Psoas muscle (tissue), 8 donors: ENCODE data around the gene PRCD. TPM values are rescaled to one million over a fixed set of nuclear protein-coding genes. Genes with fewer than 3 reads are reported as not detected.
"Not testable (repeated sequence)": the region's sequence is repeated elsewhere in the genome, so short reads cannot be mapped to it uniquely, and the experiment has no call there.

ENCODE experiments used
- ATAC-seq, 4 donors: fragments of 200-7000 bp; cut with Tn5 transposase; one replicate each; pipeline ENCODE4 v1.9.1; 2020; ENCODE audit warnings: moderate library complexity in 3 of 4, mild to moderate bottlenecking in 2 of 4
- DNase-seq, 2 donors: peaks; one replicate each; pipeline ENCODE4 v3.0.0-alpha.2; 2020
- H3K27ac ChIP-seq: fragments of 200-600 bp; one replicate; pipeline ENCODE4 v1.8.0; 2022
- H3K27me3 ChIP-seq, 3 donors: fragments of 200-600 bp in 1 of 3; one replicate each; pipeline versions ENCODE4 v1.6.1 to v1.8.0; 2013 to 2022; ENCODE audit warnings: low read length in 2 of 3, mild to moderate bottlenecking in 2 of 3, moderate library complexity in 1 of 3; ENCODE audit not compliant: insufficient read depth in 3 of 3
- H3K36me3 ChIP-seq, 2 donors: fragments of 200-600 bp in 1 of 2; one replicate each; pipeline versions ENCODE4 v1.6.1 to v1.8.0; 2013 to 2022; ENCODE audit warnings: low read depth in 1 of 2, mild to moderate bottlenecking in 1 of 2, moderate library complexity in 1 of 2; ENCODE audit not compliant: insufficient read depth in 1 of 2
- H3K4me1 ChIP-seq: fragments of 200-600 bp; one replicate; pipeline ENCODE4 v1.8.0; 2022
- H3K4me3 ChIP-seq: fragments of 200-600 bp; one replicate; pipeline ENCODE4 v1.8.0; 2022; ENCODE audit warnings: mild to moderate bottlenecking
- H3K9me3 ChIP-seq: fragments of 200-600 bp; one replicate; pipeline ENCODE4 v1.8.0; 2022
- WGBS, 3 donors: extraction: QIAGEN DNeasy Blood & Tissue Kit; methylation state at CpG; one replicate each; pipeline versions ENCODE4 v1.1.6 to v1.1.7; 2013; 5-methylcytosine and 5-hydroxymethylcytosine counted together
- intact Hi-C, 2 donors: fragments of 100-400 bp; cut with DNase I; formaldehyde crosslinking; loops; one replicate each; pipeline versions ENCODE4 v1.11.0 to v1.14.2; 2022
- polyA plus RNA-seq, 3 donors: library from polyadenylated mRNA; stranded (reverse); fragments of 200-250 nt; gene quantifications; one replicate each; pipeline ENCODE4 v1.2.3, GENCODE V29; 2013
- total RNA-seq, 4 donors: library from RNA; stranded (reverse); fragmentation: NEBNext Ultra II Directional in 2 of 4; extraction: Animal tissue kit (Norgen Biotek cat#: 25700) in 2 of 4; gene quantifications; one replicate each; pipeline versions ENCODE4 v1.2.1 to v1.2.4, GENCODE V29; 2021 to 2023
- TF ChIP-seq, protein P1 (sequence below): fragments of 200-600 bp; IDR thresholded peaks from one replicate; pipeline ENCODE4 v1.8.0; 2022; ENCODE audit warnings: antibody characterized with exemption
- donor health status: healthy with polysubstance abuse.
- donor health status: DM: no; HTN: no; CAD: no; lungs with moderate emphysema.
- donor health status: Bipolar disorder and iron deficiency.
- donor health status: healthy.
- donor health status: DM: yes; HTN: yes; CAD: no.
- donor health status: DM: no; HTN: no; CAD: no.
- donor health status: DM: no; HTN: no; CAD: no.
- donor health status: DM: yes; HTN: yes; CAD: no.

PRCD gene
- total and polyA plus RNA-seq, 7 donors: 0.18 to 1.7 (median 1.3) TPM

DNA sequence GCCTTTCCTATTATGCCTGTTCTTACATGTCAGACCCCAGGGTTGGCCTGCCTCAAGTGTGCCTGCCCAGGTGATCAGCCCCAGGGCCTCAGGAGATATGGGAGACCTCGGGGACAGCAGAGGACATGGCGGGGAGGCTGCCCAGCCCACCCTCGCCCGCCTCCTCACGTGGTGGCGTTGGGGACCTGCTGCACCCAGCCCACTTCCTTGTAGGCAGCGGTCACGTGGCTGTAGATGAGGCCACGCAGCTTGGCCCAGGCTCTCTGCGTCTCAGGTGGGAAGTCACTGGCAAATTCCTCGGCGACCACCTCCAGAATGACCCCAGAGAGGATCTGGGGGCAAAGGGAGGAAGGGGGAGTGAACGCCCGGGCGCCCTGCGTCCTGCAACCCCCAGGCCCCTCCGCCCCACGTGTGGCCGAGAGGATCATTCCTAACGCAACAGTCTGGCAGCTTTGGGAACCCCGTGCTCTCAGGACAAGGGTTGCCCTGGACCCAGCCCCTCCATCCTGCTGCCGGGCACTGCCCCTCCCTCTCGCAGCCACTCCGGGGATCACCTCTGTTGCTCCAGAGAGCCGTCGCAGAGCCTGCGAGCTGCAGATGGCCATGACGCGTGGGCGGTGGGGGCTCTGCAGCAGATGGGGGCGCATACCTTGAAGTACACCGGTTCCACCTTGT is 8.9 kb upstream of the PRCD start:
- Histone ChIP-seq H3K27ac (peak overlapping the region; percentile 74), H3K9me3 (no peaks in the 10 kb centered on the region), H3K27me3 (peaks cover 0 to 1% (median 0%) of the 10 kb centered on the region in 3 donors), H3K4me1 (peaks cover 33% of the 10 kb centered on the region), H3K36me3 (no peaks in the 10 kb centered on the region), H3K4me3 (no peak overlapping the region)
- 71 to 78% (median 72%) methylated on average over 30 to 32 of the region's 32 CpGs for WGBS, 3 donors
- ATAC-seq (no peak), DNase-seq (peak in 1 of 2 donors; percentile 53)
- TF ChIP-seq, protein P1, sequence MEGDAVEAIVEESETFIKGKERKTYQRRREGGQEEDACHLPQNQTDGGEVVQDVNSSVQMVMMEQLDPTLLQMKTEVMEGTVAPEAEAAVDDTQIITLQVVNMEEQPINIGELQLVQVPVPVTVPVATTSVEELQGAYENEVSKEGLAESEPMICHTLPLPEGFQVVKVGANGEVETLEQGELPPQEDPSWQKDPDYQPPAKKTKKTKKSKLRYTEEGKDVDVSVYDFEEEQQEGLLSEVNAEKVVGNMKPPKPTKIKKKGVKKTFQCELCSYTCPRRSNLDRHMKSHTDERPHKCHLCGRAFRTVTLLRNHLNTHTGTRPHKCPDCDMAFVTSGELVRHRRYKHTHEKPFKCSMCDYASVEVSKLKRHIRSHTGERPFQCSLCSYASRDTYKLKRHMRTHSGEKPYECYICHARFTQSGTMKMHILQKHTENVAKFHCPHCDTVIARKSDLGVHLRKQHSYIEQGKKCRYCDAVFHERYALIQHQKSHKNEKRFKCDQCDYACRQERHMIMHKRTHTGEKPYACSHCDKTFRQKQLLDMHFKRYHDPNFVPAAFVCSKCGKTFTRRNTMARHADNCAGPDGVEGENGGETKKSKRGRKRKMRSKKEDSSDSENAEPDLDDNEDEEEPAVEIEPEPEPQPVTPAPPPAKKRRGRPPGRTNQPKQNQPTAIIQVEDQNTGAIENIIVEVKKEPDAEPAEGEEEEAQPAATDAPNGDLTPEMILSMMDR: no peak
- intact Hi-C loops: no loop called here

DNA sequence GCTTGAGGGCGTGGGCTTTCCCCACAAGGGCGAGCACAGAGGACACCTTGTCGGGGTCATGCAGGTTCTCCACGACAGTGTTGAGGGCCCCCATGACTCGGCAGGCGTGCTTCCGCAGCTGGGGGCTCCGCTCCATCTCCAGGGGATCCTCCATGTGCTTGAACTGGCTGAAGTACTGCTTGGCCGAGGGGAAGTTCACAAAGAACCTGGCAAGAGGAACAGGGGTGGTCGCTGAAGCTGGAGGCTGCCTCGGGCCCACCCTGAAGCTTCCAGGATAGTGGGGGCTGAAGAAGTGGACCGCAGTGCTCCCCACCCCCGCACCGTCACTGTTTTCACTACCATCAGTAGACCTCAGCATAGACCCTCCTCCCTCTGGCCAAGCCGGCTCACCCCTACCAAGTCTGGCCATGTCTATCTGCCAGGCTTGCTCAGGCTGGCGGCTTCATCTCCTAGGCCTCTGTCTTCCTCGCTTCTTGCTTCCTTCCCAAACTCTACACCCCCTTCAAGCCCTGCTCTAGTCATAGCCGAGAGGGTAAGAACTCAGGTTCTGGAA is 8.3 kb upstream of the PRCD start:
- Histone ChIP-seq H3K27ac (peak overlapping the region; percentile 74), H3K9me3 (no peaks in the 10 kb centered on the region), H3K4me1 (peaks cover 33% of the 10 kb centered on the region), H3K27me3 (peaks cover 0 to 1% (median 1%) of the 10 kb centered on the region in 3 donors), H3K36me3 (no peaks in the 10 kb centered on the region), H3K4me3 (no peak overlapping the region)
- DNase-seq: no peak
- no peak for ATAC-seq
- WGBS, 3 donors: 73 to 78% (median 76%) methylated on average over 17 to 18 of the region's 18 CpGs
- TF ChIP-seq, protein P1: no peak
- intact Hi-C loops: no loop called here

DNA sequence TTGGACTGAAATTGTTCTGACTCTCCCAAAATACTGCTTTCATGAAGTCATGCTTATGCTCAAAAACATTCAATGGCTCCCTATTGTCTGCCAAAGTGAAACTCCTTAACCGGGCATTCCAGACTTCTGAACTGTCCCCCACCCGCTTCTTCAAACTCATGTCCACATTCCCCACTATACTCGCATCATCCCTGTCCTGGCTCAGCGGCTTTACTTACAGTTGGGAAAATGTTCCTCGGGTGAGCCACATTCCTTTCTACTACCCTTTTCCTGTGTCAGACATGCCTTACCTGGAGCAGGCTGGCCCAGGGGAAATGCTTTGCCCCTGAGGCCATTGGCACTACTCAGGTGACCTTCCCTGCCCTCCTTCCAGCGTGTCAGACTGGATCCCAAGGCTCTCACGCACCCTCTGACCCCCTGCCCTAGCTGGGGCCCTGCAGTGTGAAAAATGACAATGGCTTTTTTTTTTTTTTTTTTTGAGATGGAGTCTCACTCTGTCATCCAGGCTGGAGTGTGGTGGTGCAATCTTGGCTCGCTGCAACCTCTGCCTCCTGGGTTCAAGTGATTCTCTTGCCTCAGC is 7.7 kb upstream of the PRCD start:
- 83 to 85% (median 85%) methylated on average over 8 of the region's 8 CpGs for WGBS, 3 donors
- peaks cover 33% of the 10 kb centered on the region for H3K4me1 ChIP-seq

DNA sequence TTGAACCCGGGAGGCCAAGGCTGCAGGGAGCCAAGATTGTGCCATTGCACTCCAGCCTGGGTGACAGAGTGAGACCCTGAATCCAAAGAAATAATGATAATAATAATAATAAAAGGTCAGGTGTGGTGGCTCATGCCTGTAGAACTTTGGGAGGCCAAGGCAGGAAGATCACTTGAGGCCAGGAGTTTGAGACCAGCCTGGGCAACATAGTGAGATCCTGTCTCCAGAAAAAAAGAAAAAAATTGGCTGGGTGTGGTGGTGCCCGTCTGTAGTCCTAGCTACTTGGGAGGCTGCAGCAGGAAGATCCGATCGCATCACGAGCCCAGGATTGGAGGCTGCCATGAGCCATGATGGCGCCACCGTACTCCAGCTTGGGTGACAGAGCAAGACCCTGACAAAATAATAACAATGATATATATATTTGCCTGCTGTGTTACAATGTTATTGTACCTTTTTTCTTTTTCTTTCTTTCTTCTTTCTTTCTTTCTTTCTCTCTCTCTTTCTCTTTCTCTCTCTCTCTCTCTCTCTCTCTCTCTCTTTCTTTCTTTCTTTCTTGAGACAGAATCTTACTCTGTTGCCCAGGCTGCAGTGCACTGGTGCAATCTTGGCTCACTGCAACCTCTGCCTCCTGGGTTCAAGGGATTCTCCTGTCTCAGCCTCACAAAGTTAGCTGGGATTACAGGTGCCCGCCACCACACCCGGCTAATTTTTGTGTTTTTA is 6.0 kb upstream of the PRCD start:
- WGBS, 3 donors: 93 to 96% (median 93%) methylated on average over 9 of the region's 9 CpGs
- Histone ChIP-seq H3K4me1 (peaks cover 36% of the 10 kb centered on the region), H3K27me3 (peaks cover 0 to 19% (median 9%) of the 10 kb centered on the region in 3 donors)
- H3K36me3 ChIP-seq, DNase-seq, H3K4me3 ChIP-seq, ATAC-seq, H3K27ac ChIP-seq, intact Hi-C loops, H3K9me3 ChIP-seq: not testable (repeated sequence)

More for the DNA sequence above, 7.7 kb upstream of the PRCD start:
- TF ChIP-seq, protein P1: no peak
- Histone ChIP-seq H3K4me3 (no peak overlapping the region), H3K27me3 (peaks cover 0 to 7% (median 5%) of the 10 kb centered on the region in 3 donors), H3K36me3 (no peaks in the 10 kb centered on the region), H3K9me3 (no peaks in the 10 kb centered on the region), H3K27ac (peak overlapping the region; percentile 74)
- DNase-seq: no peak
- intact Hi-C loops: no loop called here
- ATAC-seq: no peak
